Keratinocyte (primary cell): ENCODE results near the gene FAM229B. TPM values are rescaled to one million over a fixed set of nuclear protein-coding genes. Genes with fewer than 3 reads are reported as not detected.

ENCODE experiments used
- DNase-seq: peaks from one replicate; pipeline ENCODE4 v3.0.0-alpha.2; 2011; ENCODE audit warnings: low read depth, missing footprints, low spot score
- FAIRE-seq: peaks from 2 replicates; lab custom pipeline; 2011; peaks lifted over from hg19 to GRCh38; lab: Jason Lieb, UNC
- H2AFZ ChIP-seq: 2 replicates; pipeline ENCODE4 v1.6.0; 2012; ENCODE audit warnings: low read length, control low read depth, inconsistent platforms; ENCODE audit not compliant: control insufficient read depth
- H3K27ac ChIP-seq: 2 replicates; pipeline ENCODE4 v1.5.1; 2011; ENCODE audit warnings: low read length; ENCODE audit not compliant: control insufficient read depth, insufficient read depth
- H3K27me3 ChIP-seq: 3 replicates; pipeline ENCODE4 v1.6.0; 2011; ENCODE audit warnings: low read length; ENCODE audit not compliant: control insufficient read depth, insufficient read depth; ENCODE audit errors: extremely low read depth
- H3K36me3 ChIP-seq, 2 experiments: 2 replicates in 1 of 2; 3 replicates in 1 of 2; pipeline ENCODE4 v1.5.1; 2011; ENCODE audit warnings: low read length in 2 of 2, mild to moderate bottlenecking in 1 of 2; ENCODE audit not compliant: control insufficient read depth in 2 of 2, insufficient read depth in 2 of 2; ENCODE audit errors: extremely low read depth in 1 of 2
- H3K4me1 ChIP-seq: 3 replicates; pipeline ENCODE4 v1.5.1; 2011; ENCODE audit warnings: low read length; ENCODE audit not compliant: control insufficient read depth, insufficient read depth; ENCODE audit errors: extremely low read depth
- H3K4me2 ChIP-seq: 3 replicates; pipeline ENCODE4 v1.6.0; 2011; ENCODE audit warnings: low read depth, low read length; ENCODE audit not compliant: control insufficient read depth, insufficient read depth; ENCODE audit errors: extremely low read depth
- H3K4me3 ChIP-seq, 3 experiments: fragments of 200-600 bp in 1 of 3; sonication (generic) in 1 of 3; 2 replicates in 2 of 3; 3 replicates in 1 of 3; pipeline ENCODE4 v1.5.1; 2011 to 2016; ENCODE audit warnings: low read length in 3 of 3, mild to moderate bottlenecking in 3 of 3, control low read depth in 2 of 3, inconsistent platforms in 1 of 3, low read depth in 1 of 3, mixed read lengths in 1 of 3, mixed run types in 1 of 3, moderate library complexity in 1 of 3; ENCODE audit not compliant: control insufficient read depth in 2 of 3, insufficient read depth in 2 of 3; ENCODE audit errors: extremely low read depth in 1 of 3
- H3K79me2 ChIP-seq: 2 replicates; pipeline ENCODE4 v1.6.0; 2012; ENCODE audit warnings: low read length; ENCODE audit not compliant: control insufficient read depth, insufficient read depth
- H3K9ac ChIP-seq: 3 replicates; pipeline ENCODE4 v1.6.0; 2011; ENCODE audit warnings: low read length; ENCODE audit not compliant: control insufficient read depth, insufficient read depth; ENCODE audit errors: extremely low read depth
- H3K9me1 ChIP-seq: 3 replicates; pipeline ENCODE4 v1.6.0; 2011; ENCODE audit warnings: low read length; ENCODE audit not compliant: control insufficient read depth, insufficient read depth; ENCODE audit errors: extremely low read depth
- H3K9me3 ChIP-seq: 2 replicates; pipeline ENCODE4 v1.5.1; 2012; ENCODE audit warnings: low read depth, low read length; ENCODE audit not compliant: control insufficient read depth
- H4K20me1 ChIP-seq: 3 replicates; pipeline ENCODE4 v1.6.0; 2011; ENCODE audit warnings: low read length; ENCODE audit not compliant: control insufficient read depth, insufficient read depth; ENCODE audit errors: extremely low read depth
- EZH2 ChIP-seq: IDR thresholded peaks from one replicate; pipeline ENCODE4 v1.6.1; 2012; ENCODE audit warnings: inconsistent platforms, mild to moderate bottlenecking, low read length, moderate library complexity
- dilution Hi-C: fragments of 300-500 bp; cut with MboI; formaldehyde crosslinking; loops from one replicate; pipeline ENCODE4 v1.7.0; 2020; ENCODE audit warnings: low sequenced_read_pairs; ENCODE audit not compliant: extremely low pct_ligation_motif_present
- polyA plus RNA-seq, 5 experiments: library from polyadenylated mRNA; depleted of rRNA in 3 of 5; stranded (reverse) in 3 of 5; stranded (forward) in 1 of 5; unstranded in 1 of 5; fragments of >200 nt; gene quantifications; 1 replicate in 1 of 5; 2 replicates in 3 of 5; 3 replicates in 1 of 5; pipeline versions ENCODE4 v1.2.1 to v1.2.3, GENCODE V29; 2011 to 2012; ENCODE audit warnings: missing spikeins in 2 of 5, low read depth in 1 of 5, low replicate concordance in 1 of 5
- TF ChIP-seq, protein P1 (sequence below), 3 experiments: IDR thresholded peaks in 1 of 3; conservative IDR thresholded peaks in 1 of 3; optimal IDR thresholded peaks in 1 of 3; 2 replicates in 2 of 3; 3 replicates in 1 of 3; pipeline versions ENCODE3 to v1.5.1; 2011; ENCODE audit warnings: low read length in 3 of 3, mild to moderate bottlenecking in 3 of 3, moderate library complexity in 2 of 3, control low read depth in 1 of 3, inconsistent platforms in 1 of 3; ENCODE audit not compliant: insufficient read depth in 2 of 3; ENCODE audit errors: extremely low read depth in 1 of 3

FAM229B gene
- polyA plus RNA-seq, 1 donor (not counting 4 experiments of a cell fraction or from before 2014, with no cell fraction given): 15.0 TPM

DNA sequence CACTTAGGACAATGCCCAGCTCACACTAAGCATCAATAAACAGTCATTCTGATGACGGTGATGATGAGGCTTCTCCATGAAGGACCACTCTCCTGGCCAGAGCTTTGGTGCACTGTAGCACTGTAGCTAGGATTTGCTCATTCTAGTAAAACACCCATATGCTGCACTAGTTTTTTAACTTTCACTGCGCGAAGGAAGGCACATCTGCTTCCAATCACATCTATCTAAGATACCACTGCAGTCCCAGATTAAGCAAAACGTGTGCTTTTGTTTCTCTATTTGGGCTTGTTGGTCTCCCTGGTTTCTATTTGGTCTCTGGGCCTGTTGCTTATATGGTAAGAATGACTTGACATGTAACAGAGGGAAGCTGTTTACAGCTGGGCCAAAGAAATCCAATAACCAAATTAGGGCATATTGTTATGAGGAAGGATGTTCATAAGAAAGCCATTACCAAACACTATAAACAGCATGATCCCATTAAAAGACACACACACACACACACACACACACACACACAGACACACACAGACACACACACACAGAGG is 62.4 kb downstream of the FAM229B start:
- Histone ChIP-seq H2AFZ (no peak overlapping the region), H3K27ac (no peak overlapping the region)

DNA sequence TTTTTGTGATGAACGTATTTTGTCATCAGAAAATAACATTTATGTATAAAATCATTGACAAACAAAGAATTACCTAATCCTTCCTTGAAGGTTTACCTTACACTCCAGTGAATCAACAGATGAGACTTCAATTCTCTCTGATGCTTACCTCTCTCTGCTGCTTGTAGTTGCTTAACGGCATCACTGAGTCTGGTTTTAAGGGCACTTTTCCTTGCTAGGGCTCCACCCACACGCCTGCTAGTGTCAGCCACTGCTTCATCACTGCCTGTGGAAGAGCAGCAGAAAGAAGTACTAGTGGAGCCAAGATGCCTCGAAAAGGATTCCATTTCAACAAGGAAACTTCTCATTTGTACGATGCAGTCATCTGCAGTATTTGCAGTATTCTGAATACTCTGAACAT is 63.0 kb downstream of the FAM229B start:
- TF ChIP-seq, protein P1, sequence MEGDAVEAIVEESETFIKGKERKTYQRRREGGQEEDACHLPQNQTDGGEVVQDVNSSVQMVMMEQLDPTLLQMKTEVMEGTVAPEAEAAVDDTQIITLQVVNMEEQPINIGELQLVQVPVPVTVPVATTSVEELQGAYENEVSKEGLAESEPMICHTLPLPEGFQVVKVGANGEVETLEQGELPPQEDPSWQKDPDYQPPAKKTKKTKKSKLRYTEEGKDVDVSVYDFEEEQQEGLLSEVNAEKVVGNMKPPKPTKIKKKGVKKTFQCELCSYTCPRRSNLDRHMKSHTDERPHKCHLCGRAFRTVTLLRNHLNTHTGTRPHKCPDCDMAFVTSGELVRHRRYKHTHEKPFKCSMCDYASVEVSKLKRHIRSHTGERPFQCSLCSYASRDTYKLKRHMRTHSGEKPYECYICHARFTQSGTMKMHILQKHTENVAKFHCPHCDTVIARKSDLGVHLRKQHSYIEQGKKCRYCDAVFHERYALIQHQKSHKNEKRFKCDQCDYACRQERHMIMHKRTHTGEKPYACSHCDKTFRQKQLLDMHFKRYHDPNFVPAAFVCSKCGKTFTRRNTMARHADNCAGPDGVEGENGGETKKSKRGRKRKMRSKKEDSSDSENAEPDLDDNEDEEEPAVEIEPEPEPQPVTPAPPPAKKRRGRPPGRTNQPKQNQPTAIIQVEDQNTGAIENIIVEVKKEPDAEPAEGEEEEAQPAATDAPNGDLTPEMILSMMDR (optimal IDR thresholded peaks at IDR 0.05 in 1 of 3, IDR thresholded peaks at IDR 0.05 in 1 of 3, conservative IDR thresholded peaks at IDR 0.05 in 1 of 3; ENCODE audit: extremely low read depth in 1 of 3, insufficient read depth in 2 of 3, low read length in 3 of 3): no peak
- TF ChIP-seq EZH2: no peak
- H3K4me3 ChIP-seq: no peak overlapping the region
- H3K9ac ChIP-seq: no peak overlapping the region
- no peaks in the 10 kb centered on the region for H4K20me1 ChIP-seq
- no peak overlapping the region for H3K4me2 ChIP-seq
- H3K79me2 ChIP-seq: no peaks in the 10 kb centered on the region
- H3K27ac ChIP-seq: no peak overlapping the region
- H3K36me3 ChIP-seq: no peaks in the 10 kb centered on the region
- H2AFZ ChIP-seq: no peak overlapping the region
- no peaks in the 10 kb centered on the region for H3K9me1 ChIP-seq
- no peaks in the 10 kb centered on the region for H3K4me1 ChIP-seq
- dilution Hi-C loops: no loop called here
- H3K9me3 ChIP-seq: no peaks in the 10 kb centered on the region
- FAIRE-seq (no peak), DNase-seq (no peak)
- H3K27me3 ChIP-seq: no peaks in the 10 kb centered on the region

More for the DNA sequence above, 62.4 kb downstream of the FAM229B start:
- FAIRE-seq: no peak
- H3K9ac ChIP-seq: no peak overlapping the region
- dilution Hi-C loops: no loop called here
- no peaks in the 10 kb centered on the region for H3K27me3 ChIP-seq
- H3K4me1 ChIP-seq: no peaks in the 10 kb centered on the region
- H3K9me1 ChIP-seq: no peaks in the 10 kb centered on the region
- no peaks in the 10 kb centered on the region for H3K9me3 ChIP-seq
- H4K20me1 ChIP-seq: no peaks in the 10 kb centered on the region
- no peaks in the 10 kb centered on the region for H3K36me3 ChIP-seq
- H3K4me3 ChIP-seq: no peak overlapping the region
- no peak overlapping the region for H3K4me2 ChIP-seq
- no peaks in the 10 kb centered on the region for H3K79me2 ChIP-seq
- DNase-seq: no peak
- TF ChIP-seq EZH2: no peak
- TF ChIP-seq, protein P1 (optimal IDR thresholded peaks at IDR 0.05 in 1 of 3, IDR thresholded peaks at IDR 0.05 in 1 of 3, conservative IDR thresholded peaks at IDR 0.05 in 1 of 3; ENCODE audit: extremely low read depth in 1 of 3, insufficient read depth in 2 of 3, low read length in 3 of 3): no peak

Other genes with a start within 250 kb of the FAM229B start
- 24.7 to 46.8 TPM (median 27.3 TPM) in 3 replicates for gene FYN, start 214.1 kb upstream of the FAM229B start, polyA plus RNA-seq
- 0.46 to 0.90 TPM (median 0.50 TPM) in 3 replicates for gene CCN6, start 33.5 kb upstream of the FAM229B start, polyA plus RNA-seq
- 6.3 to 15.4 TPM (median 11.0 TPM) in 3 replicates for gene TUBE1, start 109 bp upstream of the FAM229B start, polyA plus RNA-seq
- 0.10 to 0.39 TPM (median 0.12 TPM) in 3 replicates for gene LAMA4, start 167.0 kb downstream of the FAM229B start, polyA plus RNA-seq